Smooth muscle cell (in vitro differentiated cells): ENCODE measurements around the gene KIF24. TPM values are rescaled to one million over a fixed set of nuclear protein-coding genes. Genes with fewer than 3 reads are reported as not detected.
"Not testable (repeated sequence)": the region's sequence is repeated elsewhere in the genome, so short reads cannot be mapped to it uniquely, and the experiment has no call there.

Experiments
- DNase-seq: peaks from one replicate; lab custom pipeline; 2025; ENCODE audit not compliant: unreplicated experiment; lab: John Stamatoyannopoulos, UW
- H2AFZ ChIP-seq: fragments of 200-600 bp; sonication (generic); 2 replicates; pipeline ENCODE4 v1.6.0; 2016; ENCODE audit warnings: antibody characterized with exemption, low read depth, mild to moderate bottlenecking
- H3F3A ChIP-seq: fragments of 200-600 bp; sonication (generic); 2 replicates; pipeline ENCODE4 v1.6.0; 2017; ENCODE audit warnings: antibody characterized with exemption, low read depth
- H3K27ac ChIP-seq: fragments of 200-600 bp; sonication (generic); 2 replicates; pipeline ENCODE4 v1.5.1; 2016; ENCODE audit warnings: low read depth, mild to moderate bottlenecking
- H3K27me3 ChIP-seq: fragments of 200-600 bp; sonication (generic); 2 replicates; pipeline ENCODE4 v1.6.1; 2016; ENCODE audit warnings: low read depth, mild to moderate bottlenecking
- H3K36me3 ChIP-seq: fragments of 200-600 bp; sonication (generic); 2 replicates; pipeline ENCODE4 v1.5.1; 2016; ENCODE audit warnings: low read depth
- H3K4me1 ChIP-seq: fragments of 200-600 bp; sonication (generic); 2 replicates; pipeline ENCODE4 v1.5.1; 2016; ENCODE audit warnings: low read depth
- H3K4me2 ChIP-seq: fragments of 200-600 bp; sonication (generic); 2 replicates; pipeline ENCODE4 v1.6.0; 2016; ENCODE audit warnings: mild to moderate bottlenecking
- H3K4me3 ChIP-seq: fragments of 200-600 bp; sonication (generic); 2 replicates; pipeline ENCODE4 v1.5.1; 2016; ENCODE audit warnings: mild to moderate bottlenecking
- H3K79me2 ChIP-seq: fragments of 200-600 bp; sonication (generic); 2 replicates; pipeline ENCODE4 v1.6.0; 2016; ENCODE audit warnings: low read depth, mild to moderate bottlenecking
- H3K9ac ChIP-seq: fragments of 200-600 bp; sonication (generic); 2 replicates; pipeline ENCODE4 v1.6.0; 2016; ENCODE audit warnings: low read depth
- H3K9me3 ChIP-seq: fragments of 200-600 bp; sonication (generic); replicated peaks from 2 replicates; pipeline ENCODE4 v1.5.1; 2016; ENCODE audit warnings: low read depth
- H4K20me1 ChIP-seq: fragments of 200-600 bp; sonication (generic); 2 replicates; pipeline ENCODE4 v1.6.0; 2016; ENCODE audit warnings: low read depth
- WGBS: methylation state at CpG from one replicate; pipeline ENCODE4 v1.1.7; 2016; ENCODE audit warnings: low lambda C conversion rate; 5-methylcytosine and 5-hydroxymethylcytosine counted together
- polyA plus RNA-seq: library from polyadenylated mRNA; unstranded; fragments of >200 nt; fragmentation: Nextera tagmentation; extraction: Ambion mirVana; gene quantifications from 2 replicates; pipeline ENCODE4 v1.2.1, GENCODE V29; 2016
- total RNA-seq: library from RNA; depleted of rRNA; stranded (reverse); fragments of >200 nt; gene quantifications from 2 replicates; pipeline ENCODE4 v1.2.3, GENCODE V29; 2014
- TF ChIP-seq, protein P1 (sequence below): fragments of 200-600 bp; sonication (generic); IDR thresholded peaks from 2 replicates; pipeline ENCODE4 v1.5.1; 2017; ENCODE audit warnings: borderline replicate concordance, mild to moderate bottlenecking, antibody characterized with exemption; ENCODE audit not compliant: insufficient read depth, poor library complexity, severe bottlenecking

KIF24 gene
- total and polyA plus RNA-seq, 2 experiments from 2014 or later: 0.51 to 1.2 TPM

DNA sequence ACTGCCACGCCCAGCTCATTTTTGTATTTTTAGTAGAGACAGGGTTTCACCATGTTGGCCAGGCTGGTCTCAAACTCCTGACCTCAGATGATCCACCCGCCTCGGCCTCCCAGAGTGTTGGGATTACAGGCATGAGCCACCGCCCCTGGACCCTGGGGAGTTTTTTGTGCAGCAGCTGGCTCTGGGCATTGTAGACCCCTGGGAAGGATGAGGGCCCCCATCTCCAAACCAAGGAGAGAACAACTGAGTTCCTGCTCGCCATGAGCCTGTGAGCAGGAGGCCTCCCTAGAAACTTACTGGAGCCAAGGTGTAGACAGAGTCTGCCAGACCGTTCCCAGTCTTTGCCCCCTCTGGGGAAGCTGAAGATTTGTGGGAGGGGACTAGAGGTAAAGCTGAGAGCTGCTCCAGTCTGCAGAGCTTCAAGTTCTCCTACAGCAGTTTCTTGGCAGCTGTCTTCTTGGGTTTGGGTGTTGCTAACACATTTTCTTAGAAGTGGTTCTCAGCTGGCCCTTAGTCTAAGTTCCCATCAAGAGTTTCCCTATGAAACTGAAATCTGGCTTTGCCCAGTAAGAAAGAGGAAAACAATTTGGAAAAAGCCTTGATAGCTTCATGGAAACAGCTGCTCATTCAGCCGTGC is 12.7 kb upstream of the KIF24 start:
- Histone ChIP-seq H3K36me3 (no peaks in the 10 kb centered on the region), H3K4me3 (no peak overlapping the region), H3K4me1 (no peaks in the 10 kb centered on the region), H3F3A (no peaks in the 10 kb centered on the region), H2AFZ (no peak overlapping the region), H3K27ac (no peak overlapping the region), H3K27me3 (no peaks in the 10 kb centered on the region), H3K4me2 (no peak overlapping the region), H4K20me1 (peaks cover 10% of the 10 kb centered on the region), H3K9ac (no peak overlapping the region), H3K79me2 (no peaks in the 10 kb centered on the region), H3K9me3 (no peaks in the 10 kb centered on the region)
- WGBS: 96% methylated on average over 7 of the region's 7 CpGs
- DNase-seq: no peak
- TF ChIP-seq, protein P1, sequence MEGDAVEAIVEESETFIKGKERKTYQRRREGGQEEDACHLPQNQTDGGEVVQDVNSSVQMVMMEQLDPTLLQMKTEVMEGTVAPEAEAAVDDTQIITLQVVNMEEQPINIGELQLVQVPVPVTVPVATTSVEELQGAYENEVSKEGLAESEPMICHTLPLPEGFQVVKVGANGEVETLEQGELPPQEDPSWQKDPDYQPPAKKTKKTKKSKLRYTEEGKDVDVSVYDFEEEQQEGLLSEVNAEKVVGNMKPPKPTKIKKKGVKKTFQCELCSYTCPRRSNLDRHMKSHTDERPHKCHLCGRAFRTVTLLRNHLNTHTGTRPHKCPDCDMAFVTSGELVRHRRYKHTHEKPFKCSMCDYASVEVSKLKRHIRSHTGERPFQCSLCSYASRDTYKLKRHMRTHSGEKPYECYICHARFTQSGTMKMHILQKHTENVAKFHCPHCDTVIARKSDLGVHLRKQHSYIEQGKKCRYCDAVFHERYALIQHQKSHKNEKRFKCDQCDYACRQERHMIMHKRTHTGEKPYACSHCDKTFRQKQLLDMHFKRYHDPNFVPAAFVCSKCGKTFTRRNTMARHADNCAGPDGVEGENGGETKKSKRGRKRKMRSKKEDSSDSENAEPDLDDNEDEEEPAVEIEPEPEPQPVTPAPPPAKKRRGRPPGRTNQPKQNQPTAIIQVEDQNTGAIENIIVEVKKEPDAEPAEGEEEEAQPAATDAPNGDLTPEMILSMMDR: no peak

DNA sequence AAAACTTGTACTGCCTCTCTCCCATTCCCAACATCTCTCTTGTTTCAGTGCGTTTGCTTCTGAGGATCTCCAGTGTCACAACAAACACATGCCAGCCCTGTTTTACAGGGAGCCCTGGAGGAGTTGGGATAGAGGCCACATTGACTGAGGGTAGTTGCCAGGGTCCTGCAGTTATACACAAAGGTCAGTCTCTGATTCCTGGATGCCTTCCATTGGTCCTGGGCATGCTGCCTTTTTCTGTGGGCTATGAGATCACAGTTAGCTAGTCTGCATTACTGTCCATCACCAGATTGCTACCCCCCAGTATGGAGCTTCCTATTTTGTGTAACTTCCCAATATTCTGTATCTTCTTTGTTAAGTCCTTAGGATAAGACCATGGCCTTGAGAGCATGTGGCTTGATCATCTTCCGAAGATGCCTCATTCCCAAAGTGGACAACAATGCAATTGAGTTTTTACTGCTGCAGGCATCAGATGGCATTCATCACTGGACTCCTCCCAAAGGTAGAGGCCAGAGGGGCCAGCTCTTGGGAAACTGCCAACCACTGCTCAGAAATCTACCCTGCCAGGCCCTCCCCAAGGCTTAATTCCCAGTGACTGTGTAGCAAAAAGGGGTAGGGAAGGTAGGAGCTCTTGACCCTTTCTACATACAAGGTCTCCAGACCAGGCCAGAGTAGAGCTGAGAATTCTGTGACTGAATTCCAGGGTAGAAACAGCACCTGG is 9.8 kb upstream of the KIF24 start:
- Histone ChIP-seq H3K4me1 (peaks cover 4% of the 10 kb centered on the region), H3F3A (no peaks in the 10 kb centered on the region), H3K27ac (no peak overlapping the region), H3K36me3 (no peaks in the 10 kb centered on the region), H3K9me3 (no peaks in the 10 kb centered on the region), H4K20me1 (peaks cover 35% of the 10 kb centered on the region), H3K4me3 (no peak overlapping the region), H2AFZ (no peak overlapping the region), H3K4me2 (no peak overlapping the region), H3K9ac (no peak overlapping the region), H3K79me2 (peaks cover 5% of the 10 kb centered on the region), H3K27me3 (no peaks in the 10 kb centered on the region)
- WGBS: 98% methylated on average over 2 of the region's 2 CpGs
- TF ChIP-seq, protein P1: no peak
- DNase-seq: no peak

DNA sequence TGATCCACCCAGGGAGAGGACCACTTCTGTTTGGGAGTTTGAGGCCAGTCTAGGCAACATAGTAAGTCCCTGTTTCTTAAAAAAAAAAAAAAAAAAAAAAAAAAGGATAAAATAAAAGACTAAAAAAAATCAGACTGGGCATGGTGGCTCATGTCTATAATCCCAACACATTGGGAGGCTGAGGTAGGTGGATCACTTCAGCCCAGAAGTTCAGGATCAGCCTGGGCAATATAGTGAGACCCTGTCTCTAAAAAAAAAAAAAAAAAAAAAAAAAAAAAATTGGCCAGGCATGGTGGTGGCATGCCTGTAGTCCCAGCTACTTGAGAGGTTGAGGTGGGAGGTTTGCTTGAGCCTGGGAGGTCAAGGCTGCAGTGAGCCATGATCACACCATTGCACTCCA is 9.0 kb upstream of the KIF24 start:
- not testable (repeated sequence) for H3K4me1 ChIP-seq, H3K36me3 ChIP-seq, H2AFZ ChIP-seq, H3K27me3 ChIP-seq, H3K9ac ChIP-seq, H3K4me3 ChIP-seq, H3K9me3 ChIP-seq, DNase-seq, H3F3A ChIP-seq, H3K27ac ChIP-seq, H3K4me2 ChIP-seq
- Histone ChIP-seq H4K20me1 (peaks cover 38% of the 10 kb centered on the region), H3K79me2 (peaks cover 12% of the 10 kb centered on the region)

DNA sequence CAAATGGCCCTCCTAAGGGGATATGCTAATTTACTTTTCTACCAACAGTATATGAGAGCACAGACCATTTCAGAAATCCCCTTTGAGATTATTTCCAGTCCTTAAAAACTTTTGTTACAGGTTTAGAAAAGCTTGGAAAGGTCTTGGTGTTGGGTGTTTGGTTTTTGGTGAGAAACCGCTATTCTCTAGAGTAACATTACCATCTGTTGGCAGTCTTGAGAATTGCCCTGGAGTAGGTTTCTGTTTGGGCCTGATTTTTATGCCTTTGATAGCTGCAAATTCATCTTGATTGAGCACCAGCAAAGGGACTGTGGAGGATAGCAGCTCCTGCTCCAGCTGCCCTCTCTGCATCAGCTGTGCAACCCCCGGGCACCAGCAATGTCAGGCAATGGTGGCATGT is 8.3 kb upstream of the KIF24 start:
- Histone ChIP-seq H3K4me2 (no peak overlapping the region), H3K36me3 (no peaks in the 10 kb centered on the region), H3K9ac (no peak overlapping the region), H3K27me3 (no peaks in the 10 kb centered on the region), H4K20me1 (peaks cover 43% of the 10 kb centered on the region), H3K27ac (no peak overlapping the region), H3F3A (no peaks in the 10 kb centered on the region), H3K4me3 (no peak overlapping the region), H2AFZ (no peak overlapping the region), H3K79me2 (peaks cover 19% of the 10 kb centered on the region), H3K9me3 (no peaks in the 10 kb centered on the region), H3K4me1 (peaks cover 4% of the 10 kb centered on the region)
- WGBS: 97% methylated on average over 2 of the region's 2 CpGs
- TF ChIP-seq, protein P1: peak; percentile 5
- no peak for DNase-seq
